ENCODE data around the gene TMPRSS3. TPM values are rescaled to one million over a fixed set of nuclear protein-coding genes. Genes with fewer than 3 reads are reported as not detected.

TMPRSS3 gene
- total and polyA plus RNA-seq, 2 of the 13 experiments (the other 11 are each of a cell fraction or from before 2014, with no cell fraction given): 2.8 to 16.9 TPM

DNA sequence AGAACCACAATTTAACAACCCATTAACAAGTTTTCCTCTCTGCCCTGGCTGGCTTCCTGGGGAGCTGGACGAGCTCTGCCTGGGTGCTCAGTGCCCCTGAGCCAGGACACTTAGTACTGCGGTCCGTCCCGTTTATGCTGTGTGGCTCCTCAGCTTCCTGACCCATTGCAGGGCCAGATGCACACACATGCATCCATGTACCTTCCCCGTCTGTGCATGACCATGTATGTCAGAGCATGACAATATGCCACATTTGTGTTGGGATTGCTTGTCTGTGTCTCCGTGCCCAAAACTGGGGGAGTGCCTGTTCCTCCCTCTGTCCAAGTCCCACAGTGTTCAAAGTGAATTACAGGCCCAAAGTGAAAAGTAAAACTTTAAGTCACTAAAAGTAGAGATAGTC is 71.0 kb downstream of the TMPRSS3 start:
- CTCF ChIA-PET (ENCODE audit: low intra/inter-chr PET ratio, low total read pairs): no interaction called here
- no peak for TF ChIP-seq SUZ12 (IDR thresholded peaks at IDR 0.05; ENCODE audit: low read depth, low read length)
- TF ChIP-seq ZNF629 (CRISPR knock-in tag; conservative IDR thresholded peaks at IDR 0.05): no peak
- TF ChIP-seq ZBTB3 (CRISPR knock-in tag; IDR thresholded peaks at IDR 0.05; ENCODE audit: borderline replicate concordance, low read depth): no peak
- TF ChIP-seq ZNF616 (CRISPR knock-in tag; IDR thresholded peaks at IDR 0.05; ENCODE audit: low read depth): no peak
- TF ChIP-seq CBX2 (IDR thresholded peaks at IDR 0.05; ENCODE audit: low read depth, low read length): no peak
- TF ChIP-seq CBX2 (CRISPR knock-in tag; IDR thresholded peaks at IDR 0.05; ENCODE audit: low read depth): no peak
- TF ChIP-seq TOE1 (CRISPR knock-in tag; IDR thresholded peaks at IDR 0.05): no peak
- TF ChIP-seq ZBTB21 (CRISPR knock-in tag; IDR thresholded peaks at IDR 0.05): no peak
- no peak for TF ChIP-seq ZNF749 (CRISPR knock-in tag; IDR thresholded peaks at IDR 0.05; ENCODE audit: borderline replicate concordance)
- no peak for TF ChIP-seq KLF16 (CRISPR knock-in tag; IDR thresholded peaks at IDR 0.05)
- no peak for TF ChIP-seq ZNF83 (CRISPR knock-in tag; IDR thresholded peaks at IDR 0.05; ENCODE audit: borderline replicate concordance)
- no peak for TF ChIP-seq ERF (CRISPR knock-in tag; IDR thresholded peaks at IDR 0.05)
- TF ChIP-seq, protein P1, sequence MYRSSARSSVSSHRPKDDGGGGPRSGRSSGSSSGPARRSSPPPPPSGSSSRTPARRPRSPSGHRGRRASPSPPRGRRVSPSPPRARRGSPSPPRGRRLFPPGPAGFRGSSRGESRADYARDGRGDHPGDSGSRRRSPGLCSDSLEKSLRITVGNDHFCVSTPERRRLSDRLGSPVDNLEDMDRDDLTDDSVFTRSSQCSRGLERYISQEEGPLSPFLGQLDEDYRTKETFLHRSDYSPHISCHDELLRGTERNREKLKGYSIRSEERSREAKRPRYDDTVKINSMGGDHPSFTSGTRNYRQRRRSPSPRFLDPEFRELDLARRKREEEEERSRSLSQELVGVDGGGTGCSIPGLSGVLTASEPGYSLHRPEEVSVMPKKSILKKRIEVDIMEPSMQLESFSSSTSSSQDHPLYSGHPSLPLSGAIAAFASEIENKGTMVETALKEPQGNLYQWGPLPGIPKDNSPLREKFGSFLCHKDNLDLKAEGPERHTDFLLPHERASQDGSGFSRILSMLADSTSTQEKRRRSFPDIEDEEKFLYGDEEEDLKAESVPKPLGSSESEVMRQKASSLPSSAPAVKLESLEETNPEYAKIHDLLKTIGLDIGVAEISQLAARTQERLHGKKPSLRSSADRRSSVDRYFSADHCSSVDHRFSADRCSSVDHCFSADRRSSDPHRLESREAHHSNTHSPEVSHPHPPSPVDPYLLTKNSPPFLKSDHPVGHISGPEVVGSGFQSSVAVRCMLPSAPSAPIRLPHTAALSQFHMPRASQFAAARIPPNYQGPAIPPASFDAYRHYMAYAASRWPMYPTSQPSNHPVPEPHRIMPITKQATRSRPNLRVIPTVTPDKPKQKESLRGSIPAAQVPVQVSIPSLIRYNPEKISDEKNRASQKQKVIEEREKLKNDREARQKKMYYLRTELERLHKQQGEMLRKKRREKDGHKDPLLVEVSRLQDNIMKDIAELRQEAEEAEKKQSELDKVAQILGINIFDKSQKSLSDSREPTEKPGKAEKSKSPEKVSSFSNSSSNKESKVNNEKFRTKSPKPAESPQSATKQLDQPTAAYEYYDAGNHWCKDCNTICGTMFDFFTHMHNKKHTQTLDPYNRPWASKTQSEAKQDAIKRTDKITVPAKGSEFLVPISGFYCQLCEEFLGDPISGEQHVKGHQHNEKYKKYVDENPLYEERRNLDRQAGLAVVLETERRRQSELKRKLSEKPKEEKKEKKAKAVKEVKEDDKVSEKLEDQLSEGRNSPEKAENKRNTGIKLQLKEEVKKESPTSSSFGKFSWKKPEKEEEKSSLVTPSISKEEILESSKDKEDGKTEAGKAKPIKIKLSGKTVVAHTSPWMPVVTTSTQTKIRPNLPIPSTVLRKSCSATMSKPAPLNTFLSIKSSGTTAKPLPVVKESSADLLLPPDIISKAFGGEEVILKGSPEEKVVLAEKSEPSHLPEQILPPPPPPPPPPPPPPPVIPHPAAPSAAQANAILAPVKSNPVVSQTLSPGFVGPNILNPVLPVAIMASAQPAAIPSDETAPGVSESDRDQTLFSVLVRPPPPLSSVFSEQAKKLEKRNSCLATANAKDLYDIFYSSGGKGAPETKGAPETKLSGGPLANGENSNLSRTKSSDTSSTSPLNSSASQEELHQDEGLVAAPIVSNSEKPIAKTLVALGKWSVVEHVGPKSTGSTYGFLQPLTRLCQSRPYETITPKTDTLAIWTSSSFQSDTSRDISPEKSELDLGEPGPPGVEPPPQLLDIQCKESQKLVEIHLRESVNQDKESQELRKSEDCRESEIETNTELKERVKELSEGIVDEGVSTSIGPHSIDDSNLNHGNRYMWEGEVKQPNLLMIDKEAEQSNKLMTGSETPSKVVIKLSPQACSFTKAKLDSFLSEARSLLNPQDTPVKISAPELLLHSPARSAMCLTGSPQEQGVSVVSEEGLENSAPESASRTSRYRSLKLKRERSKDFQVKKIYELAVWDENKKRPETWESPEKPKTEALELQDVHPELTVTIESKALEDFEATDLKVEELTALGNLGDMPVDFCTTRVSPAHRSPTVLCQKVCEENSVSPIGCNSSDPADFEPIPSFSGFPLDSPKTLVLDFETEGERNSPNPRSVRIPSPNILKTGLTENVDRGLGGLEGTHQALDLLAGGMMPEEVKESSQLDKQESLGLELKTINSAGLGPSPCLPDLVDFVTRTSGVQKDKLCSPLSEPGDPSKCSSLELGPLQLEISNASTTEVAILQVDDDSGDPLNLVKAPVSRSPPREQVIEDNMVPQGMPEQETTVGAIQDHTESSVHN (CRISPR knock-in tag; IDR thresholded peaks at IDR 0.05): no peak
- TF ChIP-seq, protein P2, sequence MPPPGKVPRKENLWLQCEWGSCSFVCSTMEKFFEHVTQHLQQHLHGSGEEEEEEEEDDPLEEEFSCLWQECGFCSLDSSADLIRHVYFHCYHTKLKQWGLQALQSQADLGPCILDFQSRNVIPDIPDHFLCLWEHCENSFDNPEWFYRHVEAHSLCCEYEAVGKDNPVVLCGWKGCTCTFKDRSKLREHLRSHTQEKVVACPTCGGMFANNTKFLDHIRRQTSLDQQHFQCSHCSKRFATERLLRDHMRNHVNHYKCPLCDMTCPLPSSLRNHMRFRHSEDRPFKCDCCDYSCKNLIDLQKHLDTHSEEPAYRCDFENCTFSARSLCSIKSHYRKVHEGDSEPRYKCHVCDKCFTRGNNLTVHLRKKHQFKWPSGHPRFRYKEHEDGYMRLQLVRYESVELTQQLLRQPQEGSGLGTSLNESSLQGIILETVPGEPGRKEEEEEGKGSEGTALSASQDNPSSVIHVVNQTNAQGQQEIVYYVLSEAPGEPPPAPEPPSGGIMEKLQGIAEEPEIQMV (CRISPR knock-in tag; IDR thresholded peaks at IDR 0.05; ENCODE audit: low read depth): no peak

More for the DNA sequence above, 71.0 kb downstream of the TMPRSS3 start:
- FAIRE-seq: no peak
- H4K20me1 ChIP-seq (ENCODE audit: insufficient read depth, low read length): no peaks in the 10 kb centered on the region
- no peak for DNase-seq (ENCODE audit: low spot score)
- no peak overlapping the region for H3K4me2 ChIP-seq (ENCODE audit: low read depth, low read length)
- H3K79me2 ChIP-seq (ENCODE audit: insufficient read depth, low read length): no peaks in the 10 kb centered on the region
- H3K9ac ChIP-seq (ENCODE audit: insufficient read depth, low read depth, low read length): no peak overlapping the region
- no peaks in the 10 kb centered on the region; the same call in 1 of the 2 replicates for H3K4me1 ChIP-seq (ENCODE audit: insufficient read depth, low read length)
- H2AFZ ChIP-seq (ENCODE audit: low read length): no peak overlapping the region
- H3K27me3 ChIP-seq (ENCODE audit: control insufficient read depth in 1 of 2, insufficient read depth in 2 of 2, low read length in 2 of 2): peaks cover 1 to 14% of the 10 kb centered on the region in 2 experiments; a peak in 4 of 5 replicates
- intact Hi-C loops (cut with micrococcal nuclease; ENCODE audit: unreplicated experiment) (no loop called here), in situ Hi-C loops (cut with HindIII; ENCODE audit: extremely low pct_ligation_motif_present, low pct_unique_long_range_greater_than_20kb) (no loop called here)
- no TSS peak for BruUV-seq (replicated peaks)
- no peak for ATAC-seq
- POLR2A ChIA-PET: no interaction called here
- H3K36me3 ChIP-seq (replicated peaks in 1 of 2; ENCODE audit: control insufficient read depth in 1 of 2, insufficient read depth in 2 of 2, low read length in 2 of 2): no peaks in the 10 kb centered on the region
- H3K4me3 ChIP-seq (replicated peaks in 1 of 3; ENCODE audit: insufficient read depth in 1 of 3, low read depth in 2 of 3, low read length in 3 of 3): no peak overlapping the region
- H3K27ac ChIP-seq (ENCODE audit: extremely low read length, insufficient read depth, low read length): no peak overlapping the region
- WGBS (ENCODE audit: low lambda C conversion rate): 32% methylated on average over 6 of the region's 6 CpGs
- H3K9me3 ChIP-seq (ENCODE audit: low read length): no peaks in the 10 kb centered on the region

Data from HepG2 (cell line).